WI38 (cell line): Measurements from ENCODE around the gene CSTPP1.
"Not testable (repeated sequence)": the region's sequence is repeated elsewhere in the genome, so short reads cannot be mapped to it uniquely, and the experiment has no call there.

ENCODE experiments used
- H3K4me3 ChIP-seq: 2 replicates; pipeline ENCODE4 v1.5.1; 2011; ENCODE audit warnings: low read depth, mild to moderate bottlenecking, control low read depth, low read length
- CTCF ChIP-seq: IDR thresholded peaks from 2 replicates; pipeline ENCODE4 v1.5.1; 2012; ENCODE audit warnings: low read depth, mild to moderate bottlenecking, control low read depth, low read length

CSTPP1 gene

DNA sequence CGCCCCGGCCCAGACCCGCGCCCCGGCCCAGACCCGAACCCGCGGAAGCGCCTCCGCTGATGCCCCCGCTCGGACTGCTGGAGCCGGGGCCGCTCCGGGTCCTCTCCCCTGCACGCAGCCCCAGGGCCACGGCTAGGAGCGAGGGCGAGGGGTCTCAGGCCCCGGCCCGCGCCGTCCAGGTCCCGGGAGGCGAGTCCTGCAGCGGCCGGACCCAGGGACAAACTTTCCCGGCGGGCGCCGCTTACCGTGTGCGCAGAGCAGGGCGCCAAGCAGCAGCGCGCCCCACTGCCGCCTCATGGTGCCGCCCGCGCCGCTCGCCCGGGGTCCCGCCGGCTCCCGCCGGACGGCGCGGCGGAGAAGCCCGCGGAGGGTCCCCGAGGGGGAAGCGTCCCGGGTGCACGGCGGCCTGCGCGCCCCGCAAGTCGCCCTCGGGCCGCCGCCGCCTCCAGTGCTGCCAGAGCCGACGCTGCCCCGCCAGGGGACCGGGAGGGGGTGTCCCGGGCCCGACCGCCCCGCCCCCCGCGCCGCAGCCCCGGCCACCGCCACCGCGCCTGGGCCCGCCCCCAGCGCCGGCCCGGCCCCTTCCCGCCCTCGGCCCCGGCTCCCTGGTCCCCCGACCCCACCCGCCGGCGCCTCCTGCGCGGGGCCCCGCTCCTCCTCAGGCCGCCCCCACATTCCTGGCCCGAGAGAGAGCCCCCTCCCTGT lies 18.3 kb upstream of the CSTPP1 start, which contains the start of gene LRP4:
Gene LRP4 (minus strand): TSS at position 468 of the 705 bp plus-strand sequence. CDS start 171 bp downstream, at position 297.
- no peak for TF ChIP-seq CTCF
- peak within 1 kb of the TSS; percentile 58 for H3K4me3 ChIP-seq

- TF ChIP-seq CTCF = no peak
- H3K4me3 ChIP-seq = peak overlapping the region; percentile 37
Observed at GRCh38 chr11:46918788-46919513, 17.6 kb upstream of the CSTPP1 start.

DNA sequence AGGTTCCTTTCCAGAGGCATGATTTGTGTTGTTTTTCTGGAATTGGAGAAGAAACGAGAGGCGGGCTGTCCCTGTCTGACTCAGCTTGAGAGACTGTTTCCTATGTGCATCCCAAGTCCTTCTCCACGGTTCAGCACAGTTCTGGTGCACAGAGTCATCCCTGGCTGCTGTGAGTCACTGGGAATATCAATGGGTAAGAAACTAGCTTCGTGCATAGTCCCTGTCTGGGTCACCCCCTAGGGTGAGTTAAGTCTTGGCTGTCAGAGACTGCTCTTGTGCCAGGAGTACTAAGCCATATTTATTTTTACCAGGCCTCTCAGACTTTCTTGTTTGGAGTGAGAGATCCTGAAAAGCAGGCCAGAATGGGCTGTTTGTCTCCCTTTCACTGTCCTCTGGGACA lies 15.8 kb upstream of the CSTPP1 start:
- no peak for TF ChIP-seq CTCF
- no peak overlapping the region for H3K4me3 ChIP-seq

- H3K4me3 ChIP-seq = not testable (repeated sequence)
Observed at GRCh38 chr11:46927928-46928327, 8.6 kb upstream of the CSTPP1 start.

DNA sequence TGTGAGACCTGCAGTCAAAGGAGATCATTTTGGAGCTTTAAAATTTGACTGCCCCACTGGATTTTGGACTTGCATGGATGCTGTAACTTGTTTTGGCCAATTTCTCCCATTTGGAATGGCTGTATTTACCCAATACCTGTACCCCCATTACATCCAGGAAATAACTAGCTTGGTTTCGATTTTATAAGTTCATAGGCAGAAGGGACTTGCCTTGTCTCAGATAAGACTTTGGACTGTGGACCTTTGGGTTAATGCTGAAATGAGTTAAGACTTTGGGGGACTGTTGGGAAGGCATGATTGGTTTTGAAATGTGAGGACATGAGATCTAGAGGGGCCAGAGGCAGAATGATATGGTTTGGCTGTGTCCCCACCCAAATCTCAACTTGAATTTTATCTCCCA lies 7.9 kb upstream of the CSTPP1 start:
- not testable (repeated sequence) for H3K4me3 ChIP-seq

DNA sequence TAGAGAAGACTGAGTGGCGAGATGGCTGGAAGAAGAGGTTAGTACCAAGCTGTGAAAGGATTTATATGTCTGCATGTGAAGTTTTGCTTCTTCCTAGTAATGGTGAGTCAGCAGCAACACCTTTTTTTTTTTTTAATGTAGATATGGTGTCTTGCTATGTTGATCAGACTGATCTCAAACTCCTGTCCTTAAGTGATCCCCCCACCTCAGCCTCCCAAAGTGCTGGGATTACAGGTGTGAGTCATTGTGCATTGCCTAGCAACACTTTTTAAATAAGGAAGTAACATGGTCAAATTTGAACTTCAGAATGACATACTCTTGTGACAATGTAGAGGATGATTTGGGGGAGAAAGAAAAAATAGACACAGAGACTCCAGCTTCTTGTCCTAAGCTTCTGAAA lies 6.5 kb upstream of the CSTPP1 start:
- no peak overlapping the region for H3K4me3 ChIP-seq
- no peak for TF ChIP-seq CTCF

- no peak overlapping the region for H3K4me3 ChIP-seq
- no peak for TF ChIP-seq CTCF
Observed at GRCh38 chr11:46942172-46942571, 5.6 kb downstream of the CSTPP1 start.

DNA sequence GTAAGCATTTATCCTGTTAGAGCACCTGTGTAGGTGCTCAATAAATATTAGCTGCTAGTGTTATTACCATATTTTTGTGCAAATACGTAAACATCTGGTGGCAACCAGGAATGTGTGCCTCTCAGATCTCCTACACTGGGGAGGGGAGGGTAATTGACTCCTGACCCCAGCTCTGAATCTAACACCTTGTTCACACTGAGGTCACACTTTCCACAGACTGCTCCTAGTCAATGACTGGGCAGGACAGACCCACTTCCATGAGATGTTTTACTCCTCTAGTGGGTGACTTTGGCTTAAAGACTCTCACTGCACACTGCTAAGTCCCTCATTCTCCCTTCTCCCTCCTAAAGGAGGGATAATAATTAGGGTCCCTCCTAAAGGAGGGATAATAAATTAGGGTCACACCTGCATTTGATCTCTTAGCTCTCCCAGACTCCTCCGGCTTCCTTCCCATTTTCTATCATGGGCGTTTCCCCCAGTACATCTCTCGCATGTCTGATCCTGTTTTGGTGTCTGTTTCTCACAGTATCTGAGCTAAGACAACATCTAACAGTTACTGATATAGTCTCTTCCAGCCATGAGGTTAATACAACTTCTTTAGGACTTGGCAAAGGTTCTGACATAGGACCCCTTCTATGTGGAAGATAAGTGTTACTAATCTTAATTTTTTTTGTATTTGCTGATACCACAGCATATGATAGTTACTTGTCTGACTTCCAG lies 8.0 kb downstream of the CSTPP1 start:
- H3K4me3 ChIP-seq = no peak overlapping the region
- TF ChIP-seq CTCF = no peak
